Activated gamma-delta T cell treated with anti-CD3 and anti-CD28 coated beads, Interleukin-2, amount 50 U/mL, for 16 hours (primary cell): ENCODE measurements around the gene WDR82.

Experiments
- DNase-seq: peaks from one replicate; pipeline ENCODE4 v3.0.0-alpha.2; 2020; ENCODE audit warnings: low read depth

Gene WDR82

GRCh38 chr3:52308308-52308707, 29.9 kb upstream of the WDR82 start:
- no peak for DNase-seq

GRCh38 chr3:52306978-52307377, 28.5 kb upstream of the WDR82 start:
- no peak for DNase-seq

GRCh38 chr3:52305926-52306325, 27.5 kb upstream of the WDR82 start:
- no peak for DNase-seq

- DNase-seq: no peak
Observed at GRCh38 chr3:52303811-52304210, 25.4 kb upstream of the WDR82 start.

- no peak for DNase-seq
Observed at GRCh38 chr3:52302426-52303145, 24.1 kb upstream of the WDR82 start.

GRCh38 chr3:52299879-52300611, 21.6 kb upstream of the WDR82 start:
- DNase-seq: no peak

- DNase-seq: no peak
Observed at GRCh38 chr3:52299247-52299878, 20.9 kb upstream of the WDR82 start.

GRCh38 chr3:52298149-52299098, 20.0 kb upstream of the WDR82 start:
- no peak for DNase-seq

- no peak for DNase-seq
Observed at GRCh38 chr3:52297242-52298148, 19.0 kb upstream of the WDR82 start.

- DNase-seq: no peak
Observed at GRCh38 chr3:52295671-52296208, 17.3 kb upstream of the WDR82 start.

GRCh38 chr3:52294320-52295150, 16.1 kb upstream of the WDR82 start:
- no peak for DNase-seq

GRCh38 chr3:52293491-52294319, 15.3 kb upstream of the WDR82 start:
- DNase-seq: no peak

GRCh38 chr3:52292247-52293065, 14.0 kb upstream of the WDR82 start:
- DNase-seq: no peak

- DNase-seq: peak; percentile 32
Observed at GRCh38 chr3:52291508-52292181, 13.2 kb upstream of the WDR82 start.

GRCh38 chr3:52290596-52291507, 12.4 kb upstream of the WDR82 start:
- DNase-seq: no peak
